NCI-H446 treated with DMSO at 0.1 percent for 48 hours (cell line): ENCODE data around the gene PPM1A.

Source experiments
- DNase-seq: peaks from one replicate; lab custom pipeline; 2025; lab: John Stamatoyannopoulos, UW

The PPM1A gene

GRCh38 chr14:60323199-60323896, 74.3 kb downstream of the PPM1A start:
- no peak for DNase-seq

- no peak for DNase-seq
These were observed 75.8 kb downstream of the PPM1A start for GRCh38 chr14:60324837-60325236.

- DNase-seq, result no peak
These were observed 77.3 kb downstream of the PPM1A start for GRCh38 chr14:60326274-60326673.

GRCh38 chr14:60327447-60328331, 78.7 kb downstream of the PPM1A start:
- DNase-seq, result no peak

- DNase-seq, result no peak
These were observed 79.6 kb downstream of the PPM1A start for GRCh38 chr14:60328583-60328982.

GRCh38 chr14:60329274-60329673, 80.3 kb downstream of the PPM1A start:
- DNase-seq, result no peak

GRCh38 chr14:60331201-60332045, 82.4 kb downstream of the PPM1A start:
- DNase-seq, result peak; percentile 13

GRCh38 chr14:60332046-60332399, 83.0 kb downstream of the PPM1A start:
- no peak for DNase-seq

GRCh38 chr14:60332869-60333268, 83.8 kb downstream of the PPM1A start:
- DNase-seq, result no peak

GRCh38 chr14:60339571-60339970, 90.5 kb downstream of the PPM1A start:
- DNase-seq, result no peak

- DNase-seq, result no peak
These were observed 94.6 kb downstream of the PPM1A start for GRCh38 chr14:60343571-60344071.

- no peak for DNase-seq
These were observed 95.7 kb downstream of the PPM1A start for GRCh38 chr14:60344751-60345150.

GRCh38 chr14:60346706-60347105, 97.7 kb downstream of the PPM1A start:
- no peak for DNase-seq

- no peak for DNase-seq
These were observed 99.2 kb downstream of the PPM1A start for GRCh38 chr14:60348211-60348610.
